WTC11 (cell line): ENCODE results near the gene PFKFB3. TPM values are rescaled to one million over a fixed set of nuclear protein-coding genes. Genes with fewer than 3 reads are reported as not detected.

Experiments
- AFF4 ChIP-seq: sonication (generic); formaldehyde crosslinking; IDR thresholded peaks from 2 replicates; pipeline ENCODE4 v1.8.1; 2023; ENCODE audit warnings: mild to moderate bottlenecking, missing genetic modification reagents, borderline replicate concordance
- CREM ChIP-seq: sonication (generic); formaldehyde crosslinking; IDR thresholded peaks from 2 replicates; pipeline ENCODE4 v1.8.1; 2022; ENCODE audit warnings: mild to moderate bottlenecking, missing genetic modification reagents, moderate library complexity
- ELF4 ChIP-seq: sonication (generic); formaldehyde crosslinking; IDR thresholded peaks from 2 replicates; pipeline ENCODE4 v1.8.1; 2022; ENCODE audit warnings: low read depth, mild to moderate bottlenecking, moderate library complexity, missing genetic modification reagents
- EMX1 ChIP-seq: fragments of 250-450 bp; sonication (Bioruptor Pico); IDR thresholded peaks from 2 replicates; pipeline ENCODE4 v1.8.0; 2021; ENCODE audit warnings: mild to moderate bottlenecking
- ETV6 ChIP-seq: sonication (generic); formaldehyde crosslinking; IDR thresholded peaks from 2 replicates; pipeline ENCODE4 v1.8.1; 2022; ENCODE audit warnings: mild to moderate bottlenecking, missing genetic modification reagents
- GTF2I ChIP-seq: fragments of 250-450 bp; sonication (Bioruptor Pico); conservative IDR thresholded peaks from 2 replicates; pipeline ENCODE4 v1.4.0; 2021; ENCODE audit warnings: mild to moderate bottlenecking
- IRF1 ChIP-seq: sonication (generic); formaldehyde crosslinking; IDR thresholded peaks from 2 replicates; pipeline ENCODE4 v1.8.0; 2023; ENCODE audit warnings: missing genetic modification reagents
- JUN ChIP-seq: sonication (generic); formaldehyde crosslinking; IDR thresholded peaks from 2 replicates; pipeline ENCODE4 v1.8.0; 2023; ENCODE audit warnings: mild to moderate bottlenecking, missing genetic modification reagents
- NFYB ChIP-seq: sonication (generic); formaldehyde crosslinking; conservative IDR thresholded peaks from 2 replicates; pipeline ENCODE4 v1.8.0; 2022; ENCODE audit warnings: low read depth, missing genetic modification reagents
- NR1H2 ChIP-seq: sonication (generic); formaldehyde crosslinking; IDR thresholded peaks from 2 replicates; pipeline ENCODE4 v1.9.0; 2021; ENCODE audit warnings: mild to moderate bottlenecking, moderate library complexity, missing genetic modification reagents
- RELA ChIP-seq: sonication (generic); formaldehyde crosslinking; IDR thresholded peaks from 2 replicates; pipeline ENCODE4 v1.8.1; 2022; ENCODE audit warnings: missing genetic modification reagents, mild to moderate bottlenecking, borderline replicate concordance
- SMAD4 ChIP-seq: sonication (generic); formaldehyde crosslinking; IDR thresholded peaks from 2 replicates; pipeline ENCODE4 v1.8.0; 2022; ENCODE audit warnings: mild to moderate bottlenecking, missing genetic modification reagents
- SOX15 ChIP-seq: fragments of 250-450 bp; sonication (Bioruptor Pico); IDR thresholded peaks from 2 replicates; pipeline ENCODE4 v1.9.0; 2021; ENCODE audit warnings: mild to moderate bottlenecking
- TCF7 ChIP-seq: sonication (generic); formaldehyde crosslinking; IDR thresholded peaks from 2 replicates; pipeline ENCODE4 v1.8.0; 2022; ENCODE audit warnings: mild to moderate bottlenecking, low read depth, missing genetic modification reagents, moderate library complexity
- ZBTB43 ChIP-seq: sonication (generic); formaldehyde crosslinking; IDR thresholded peaks from 2 replicates; pipeline ENCODE4 v1.8.1; 2023; ENCODE audit warnings: mild to moderate bottlenecking, missing genetic modification reagents
- ZNF121 ChIP-seq: sonication (generic); formaldehyde crosslinking; IDR thresholded peaks from 2 replicates; pipeline ENCODE4 v1.8.0; 2023; ENCODE audit warnings: missing genetic modification reagents
- ZNF263 ChIP-seq: sonication (generic); formaldehyde crosslinking; IDR thresholded peaks from 2 replicates; pipeline ENCODE4 v1.8.1; 2022; ENCODE audit warnings: low read depth, mild to moderate bottlenecking, moderate library complexity, missing genetic modification reagents
- ZNF281 ChIP-seq: sonication (generic); formaldehyde crosslinking; IDR thresholded peaks from 2 replicates; pipeline ENCODE4 v1.8.0; 2023; ENCODE audit warnings: mild to moderate bottlenecking, missing genetic modification reagents
- ZNF317 ChIP-seq: sonication (generic); formaldehyde crosslinking; IDR thresholded peaks from 2 replicates; pipeline ENCODE4 v1.8.1; 2023; ENCODE audit warnings: low read depth, mild to moderate bottlenecking, moderate library complexity, missing genetic modification reagents, borderline replicate concordance
- ZNF532 ChIP-seq: fragments of 250-450 bp; sonication (Bioruptor Pico); IDR thresholded peaks from 2 replicates; pipeline ENCODE4 v1.9.0; 2021; ENCODE audit warnings: mild to moderate bottlenecking, borderline replicate concordance
- ZNF671 ChIP-seq: fragments of 250-450 bp; sonication (Bioruptor Pico); IDR thresholded peaks from 2 replicates; pipeline ENCODE4 v1.8.0; 2021; ENCODE audit warnings: mild to moderate bottlenecking
- ZSCAN18 ChIP-seq: fragments of 250-450 bp; sonication (Bioruptor Pico); IDR thresholded peaks from 2 replicates; pipeline ENCODE4 v2.1.2; 2022; ENCODE audit warnings: mild to moderate bottlenecking, moderate library complexity
- total RNA-seq: library from RNA; stranded (reverse); gene quantifications from 3 replicates; pipeline ENCODE4 v1.2.3, GENCODE V29; 2021

The PFKFB3 gene
- total RNA-seq, 1 experiment from 2014 or later, result 30.6 TPM

GRCh38 chr10:6163364-6164270 lies 39.1 kb upstream of the PFKFB3 start (continued):
- peak; percentile 89 for TF ChIP-seq CREM (CRISPR knock-in tag)
- TF ChIP-seq ZNF263 (CRISPR knock-in tag), result no peak
- no peak for TF ChIP-seq ZNF281 (CRISPR knock-in tag)
- TF ChIP-seq NR1H2 (CRISPR knock-in tag), result 0 out of 2 replicates have a peak, but pooled peaks have one; percentile 49
- TF ChIP-seq AFF4, result no peak
- TF ChIP-seq RELA (CRISPR knock-in tag), result no peak
- no peak for TF ChIP-seq ZSCAN18
- TF ChIP-seq ZBTB43 (CRISPR knock-in tag), result peak; percentile 82; the same call in 1 of the 2 replicates
- no peak for TF ChIP-seq ZNF671
- no peak for TF ChIP-seq EMX1 (CRISPR knock-in tag)
- TF ChIP-seq NFYB, result 0 out of 2 replicates have a peak, but pooled peaks have one; percentile 28
- TF ChIP-seq SOX15 (CRISPR knock-in tag), result no peak
- peak; percentile 79; the same call in 1 of the 2 replicates for TF ChIP-seq JUN (CRISPR knock-in tag)
- no peak for TF ChIP-seq SMAD4 (CRISPR knock-in tag)
- peak; percentile 68; the same call in 1 of the 2 replicates for TF ChIP-seq ZNF532
- no peak for TF ChIP-seq TCF7
- no peak for TF ChIP-seq ZNF121 (CRISPR knock-in tag)
- TF ChIP-seq IRF1, result 0 out of 2 replicates have a peak, but pooled peaks have one; percentile 84
- TF ChIP-seq ZNF317 (CRISPR knock-in tag), result peak; percentile 51; the same call in 1 of the 2 replicates
- TF ChIP-seq ETV6 (CRISPR knock-in tag), result peak; percentile 96
- TF ChIP-seq GTF2I (CRISPR knock-in tag), result no peak
- TF ChIP-seq ELF4, result 0 out of 2 replicates have a peak, but pooled peaks have one; percentile 65
